ENCODE data around the gene CBX4. TPM values are rescaled to one million over a fixed set of nuclear protein-coding genes. Genes with fewer than 3 reads are reported as not detected.

CBX4 gene
- total RNA-seq, 4 donors from 2014 or later: 6.7 to 11.5 (median 10.0) TPM

GRCh38 chr17:79820959-79821330 is 18.3 kb downstream of the CBX4 start:
- TF ChIP-seq EP300 (IDR thresholded peaks at IDR 0.05) (no peak), POLR2A (IDR thresholded peaks at IDR 0.05) (no peak), POLR2AphosphoS5 (IDR thresholded peaks at IDR 0.05) (no peak), CTCF (IDR thresholded peaks at IDR 0.05) (no peak)
- no peak for ATAC-seq
- H3K27ac ChIP-seq: no peak overlapping the region
- WGBS, 2 donors (ENCODE audit: low coverage in 1 of 2): 37 to 100% methylated on average over 2 to 3 of the region's 4 CpGs
- no peaks in the 10 kb centered on the region for H3K9me3 ChIP-seq
- H3K4me1 ChIP-seq: peaks cover 0 to 1% (median 0%) of the 10 kb centered on the region in 3 donors
- H3K36me3 ChIP-seq: no peaks in the 10 kb centered on the region
- H3K4me3 ChIP-seq: no peak overlapping the region
- peaks cover 37% of the 10 kb centered on the region for H3K27me3 ChIP-seq

- TF ChIP-seq CTCF (IDR thresholded peaks at IDR 0.05): no peak
- no peak for TF ChIP-seq POLR2AphosphoS5 (IDR thresholded peaks at IDR 0.05)
- no peak for TF ChIP-seq EP300 (IDR thresholded peaks at IDR 0.05)
- no peak for TF ChIP-seq POLR2A (IDR thresholded peaks at IDR 0.05)
Measured at GRCh38 chr17:79819534-79820276, 19.5 kb downstream of the CBX4 start.

GRCh38 chr17:79819085-79819484 is 20.2 kb downstream of the CBX4 start:
- no peak for TF ChIP-seq CTCF (IDR thresholded peaks at IDR 0.05)
- no peak for TF ChIP-seq POLR2AphosphoS5 (IDR thresholded peaks at IDR 0.05)
- TF ChIP-seq POLR2A (IDR thresholded peaks at IDR 0.05): no peak
- no peak for TF ChIP-seq EP300 (IDR thresholded peaks at IDR 0.05)
- H3K4me3 ChIP-seq: no peak overlapping the region
- WGBS, 2 donors (ENCODE audit: low coverage in 1 of 2): 60 to 83% methylated on average over 1 to 4 of the region's 5 CpGs
- H3K9me3 ChIP-seq: no peaks in the 10 kb centered on the region
- no peak overlapping the region for H3K27ac ChIP-seq
- H3K27me3 ChIP-seq: peaks cover 43% of the 10 kb centered on the region
- no peak for ATAC-seq
- H3K36me3 ChIP-seq: no peaks in the 10 kb centered on the region
- peaks cover 0 to 17% (median 12%) of the 10 kb centered on the region in 3 donors for H3K4me1 ChIP-seq

More at GRCh38 chr17:79819534-79820276, 19.5 kb downstream of the CBX4 start:
- Histone ChIP-seq H3K27ac (no peak overlapping the region), H3K36me3 (no peaks in the 10 kb centered on the region), H3K4me1 (peaks cover 0 to 11% (median 6%) of the 10 kb centered on the region in 3 donors), H3K27me3 (peaks cover 39% of the 10 kb centered on the region), H3K9me3 (no peaks in the 10 kb centered on the region), H3K4me3 (no peak overlapping the region)
- 89 to 94% methylated on average over 2 to 4 of the region's 13 CpGs for WGBS, 2 donors (ENCODE audit: low coverage in 1 of 2)
- no peak for ATAC-seq

- H3K27me3 ChIP-seq: peaks cover 52% of the 10 kb centered on the region
- H3K9me3 ChIP-seq: no peaks in the 10 kb centered on the region
- ATAC-seq: no peak
- H3K4me1 ChIP-seq: peaks cover 0 to 26% (median 16%) of the 10 kb centered on the region in 3 donors
- no peak overlapping the region for H3K27ac ChIP-seq
- TF ChIP-seq EP300 (IDR thresholded peaks at IDR 0.05) (no peak), CTCF (IDR thresholded peaks at IDR 0.05) (no peak), POLR2AphosphoS5 (IDR thresholded peaks at IDR 0.05) (no peak), POLR2A (IDR thresholded peaks at IDR 0.05) (no peak)
- H3K4me3 ChIP-seq: no peak overlapping the region
- 83 to 90% methylated on average over 2 to 5 of the region's 12 CpGs for WGBS, 2 donors (ENCODE audit: low coverage in 1 of 2)
- no peaks in the 10 kb centered on the region for H3K36me3 ChIP-seq
Measured at GRCh38 chr17:79818026-79818758, 21.0 kb downstream of the CBX4 start.

Data from gastroesophageal sphincter (tissue), 4 donors.